ENCODE results near the gene MAD1L1.

GRCh38 chr7:2053395-2053794 is 179.3 kb downstream of the MAD1L1 start:
- no peak for TF ChIP-seq CTCF (IDR thresholded peaks at IDR 0.05)
- TF ChIP-seq POLR2A (IDR thresholded peaks at IDR 0.05) = no peak
